HCT116 (cell line): ENCODE results near the gene CDK2. TPM values are rescaled to one million over a fixed set of nuclear protein-coding genes. Genes with fewer than 3 reads are reported as not detected.

Experiments used
- ATAC-seq: fragments of 200-7000 bp; cut with Tn5 transposase; 2 replicates; pipeline ENCODE4 v1.9.1; 2020; ENCODE audit warnings: mild to moderate bottlenecking, moderate library complexity
- BruUV-seq: library from RNA; stranded (reverse); fragments of 400-500 nt; replicated peaks from 2 replicates; lab custom pipeline; 2021; lab: Mats Ljungman, UMichigan
- CTCF ChIA-PET: fragments of 300-600 bp; sonication (Branson Sonifier 250); formaldehyde crosslinking; loops from one replicate; lab custom pipeline; 2021; ENCODE audit warnings: antibody characterized with exemption; lab: Charles Lee
- POLR2A ChIA-PET: fragments of 300-600, 350-600 bp; sonication (Branson Sonifier 250); formaldehyde crosslinking; loops from one replicate; lab custom pipeline; 2021; ENCODE audit warnings: antibody characterized with exemption; lab: Charles Lee
- RAD21 ChIA-PET, 2 experiments: fragments of 300-600 bp; sonication (Branson Sonifier 250); formaldehyde crosslinking; loops; one replicate each; lab custom pipeline; 2023; ENCODE audit warnings: low total read pairs in 2 of 2; ENCODE audit not compliant: uncharacterized antibody in 2 of 2, unreplicated experiment in 2 of 2, low non-redundant PET in 1 of 2; lab: Charles Lee
- DNase-seq: peaks from one replicate; pipeline ENCODE4 v3.0.0-alpha.2; 2010; ENCODE audit warnings: low read depth, low spot score
- H2AFZ ChIP-seq: fragments of 200-600 bp; shearing (Covaris generic), sonication (generic); 2 replicates; pipeline ENCODE4 v1.6.1; 2017; ENCODE audit warnings: low read depth, mixed run types, mixed read lengths, antibody characterized with exemption, low read length; ENCODE audit not compliant: poor library complexity, severe bottlenecking
- H3K27ac ChIP-seq: 2 replicates; pipeline ENCODE4 v1.5.1; 2012; ENCODE audit warnings: low read depth, low read length
- H3K27me3 ChIP-seq: fragments of 200-600 bp; sonication (generic); 2 replicates; pipeline ENCODE4 v1.6.1; 2016; ENCODE audit warnings: mixed run types, low read length, mixed read lengths; ENCODE audit not compliant: insufficient read depth
- H3K36me3 ChIP-seq, 2 experiments: fragments of 200-500 bp in 1 of 2; fragments of 200-600 bp in 1 of 2; sonication (Bioruptor generic) in 1 of 2; sonication (generic) in 1 of 2; 2 replicates each; pipeline versions ENCODE4 v1.5.1 to v1.6.1; 2014 to 2016; ENCODE audit warnings: low read length in 2 of 2, inconsistent platforms in 1 of 2, mixed read lengths in 1 of 2, mixed run types in 1 of 2; ENCODE audit not compliant: insufficient read depth in 2 of 2, control insufficient read depth in 1 of 2
- H3K4me1 ChIP-seq, 2 experiments: fragments of 200-600 bp in 1 of 2; sonication (generic) in 1 of 2; 2 replicates each; pipeline versions ENCODE4 v1.5.1 to v1.6.1; 2012 to 2017; ENCODE audit warnings: low read length in 2 of 2, inconsistent platforms in 1 of 2, mild to moderate bottlenecking in 1 of 2, mixed read lengths in 1 of 2, mixed run types in 1 of 2, moderate library complexity in 1 of 2; ENCODE audit not compliant: insufficient read depth in 2 of 2, control insufficient read depth in 1 of 2
- H3K4me2 ChIP-seq: fragments of 200-600 bp; sonication (generic); 2 replicates; pipeline ENCODE4 v1.6.1; 2017; ENCODE audit warnings: mixed run types, low read length, mixed read lengths
- H3K4me3 ChIP-seq, 2 experiments: fragments of 200-600 bp in 1 of 2; sonication (generic) in 1 of 2; replicated peaks in 1 of 2; 2 replicates each; pipeline ENCODE4 v1.5.1; 2011 to 2016; ENCODE audit warnings: low read length in 2 of 2, control low read depth in 1 of 2, low read depth in 1 of 2, mild to moderate bottlenecking in 1 of 2, mixed read lengths in 1 of 2, mixed run types in 1 of 2
- H3K79me2 ChIP-seq: fragments of 200-600 bp; sonication (generic); 2 replicates; pipeline ENCODE4 v1.6.1; 2017; ENCODE audit warnings: mild to moderate bottlenecking, mixed run types, low read length, moderate library complexity, mixed read lengths; ENCODE audit not compliant: insufficient read depth
- H3K9ac ChIP-seq: fragments of 200-600 bp; sonication (generic); 2 replicates; pipeline ENCODE4 v1.6.1; 2016; ENCODE audit warnings: low read length, mixed read lengths
- H3K9me2 ChIP-seq: fragments of 200-600 bp; sonication (generic), shearing (Covaris generic); 2 replicates; pipeline ENCODE4 v1.6.1; 2017; ENCODE audit warnings: mixed run types, mild to moderate bottlenecking, moderate library complexity; ENCODE audit not compliant: insufficient read depth
- H3K9me3 ChIP-seq, 2 experiments: fragments of 200-500 bp in 1 of 2; fragments of 200-600 bp in 1 of 2; sonication (Bioruptor generic) in 1 of 2; sonication (generic) in 1 of 2; 2 replicates each; pipeline ENCODE4 v1.6.1; 2014 to 2017; ENCODE audit warnings: low read length in 2 of 2, mixed read lengths in 2 of 2, inconsistent platforms in 1 of 2, low read depth in 1 of 2, mild to moderate bottlenecking in 1 of 2, mixed run types in 1 of 2, moderate library complexity in 1 of 2; ENCODE audit not compliant: control insufficient read depth in 1 of 2, insufficient read depth in 1 of 2
- H4K20me1 ChIP-seq: fragments of 200-600 bp; sonication (generic), shearing (Covaris generic); 2 replicates; pipeline ENCODE4 v1.6.1; 2017; ENCODE audit warnings: mixed run types, mild to moderate bottlenecking, moderate library complexity; ENCODE audit not compliant: insufficient read depth
- CBX3 ChIP-seq: IDR thresholded peaks from 2 replicates; pipeline ENCODE4 v1.6.1; 2012; ENCODE audit warnings: low read depth
- CEBPB ChIP-seq: IDR thresholded peaks from 2 replicates; pipeline ENCODE4 v1.6.1; 2012; ENCODE audit warnings: low read depth
- ELF1 ChIP-seq: IDR thresholded peaks from 2 replicates; pipeline ENCODE4 v1.6.1; 2012; ENCODE audit warnings: low read depth, borderline replicate concordance
- FOSL1 ChIP-seq: IDR thresholded peaks from 2 replicates; pipeline ENCODE4 v1.6.1; 2012; ENCODE audit warnings: low read depth
- JUND ChIP-seq: IDR thresholded peaks from 2 replicates; pipeline ENCODE4 v1.6.1; 2012
- POLR2A ChIP-seq: IDR thresholded peaks from 2 replicates; pipeline ENCODE4 v1.7.0; 2011; ENCODE audit warnings: borderline replicate concordance; ENCODE audit not compliant: insufficient read depth, insufficient read length; ENCODE audit errors: extremely low read depth
- RAD21 ChIP-seq: IDR thresholded peaks from 2 replicates; pipeline ENCODE4 v1.6.1; 2012; ENCODE audit warnings: low read depth, mild to moderate bottlenecking
- SIN3A ChIP-seq: IDR thresholded peaks from 2 replicates; pipeline ENCODE4 v1.6.1; 2012; ENCODE audit warnings: low read depth
- SP1 ChIP-seq: IDR thresholded peaks from 2 replicates; pipeline ENCODE4 v1.6.1; 2012; ENCODE audit warnings: low read depth
- SRF ChIP-seq: IDR thresholded peaks from 2 replicates; pipeline ENCODE4 v1.6.1; 2012; ENCODE audit warnings: low read depth
- TCF7L2 ChIP-seq: IDR thresholded peaks from 2 replicates; pipeline ENCODE4 v1.7.0; 2011; ENCODE audit warnings: borderline replicate concordance, inconsistent platforms; ENCODE audit not compliant: insufficient read depth, insufficient read length; ENCODE audit errors: extremely low read depth
- ZFX ChIP-seq: fragments of 450-650 bp; IDR thresholded peaks from 2 replicates; pipeline ENCODE4 v1.6.1; 2017
- ZNF274 ChIP-seq: fragments of 200-500 bp; sonication (Bioruptor generic); IDR thresholded peaks from 2 replicates; pipeline ENCODE4 v1.6.1; 2014; ENCODE audit warnings: mild to moderate bottlenecking, low read depth, low read length, inconsistent platforms
- intact Hi-C: fragments of 100-400 bp; cut with micrococcal nuclease; formaldehyde crosslinking; loops from 2 replicates; pipeline ENCODE4 v1.10.0; 2022
- total RNA-seq: library from RNA; stranded (reverse); gene quantifications from one replicate; pipeline ENCODE4 v1.2.1, GENCODE V29; 2021; ENCODE audit not compliant: unreplicated experiment
- TF ChIP-seq, protein P1 (sequence below): IDR thresholded peaks from 2 replicates; pipeline ENCODE4 v1.6.1; 2012
- TF ChIP-seq, protein P2 (sequence below): IDR thresholded peaks from 2 replicates; pipeline ENCODE4 v1.6.1; 2011; ENCODE audit warnings: mild to moderate bottlenecking, low read length, moderate library complexity; ENCODE audit not compliant: insufficient replicate concordance; ENCODE audit errors: extremely low read depth

Gene CDK2
- total RNA-seq, 1 experiment from 2014 or later: 90.9 TPM

DNA sequence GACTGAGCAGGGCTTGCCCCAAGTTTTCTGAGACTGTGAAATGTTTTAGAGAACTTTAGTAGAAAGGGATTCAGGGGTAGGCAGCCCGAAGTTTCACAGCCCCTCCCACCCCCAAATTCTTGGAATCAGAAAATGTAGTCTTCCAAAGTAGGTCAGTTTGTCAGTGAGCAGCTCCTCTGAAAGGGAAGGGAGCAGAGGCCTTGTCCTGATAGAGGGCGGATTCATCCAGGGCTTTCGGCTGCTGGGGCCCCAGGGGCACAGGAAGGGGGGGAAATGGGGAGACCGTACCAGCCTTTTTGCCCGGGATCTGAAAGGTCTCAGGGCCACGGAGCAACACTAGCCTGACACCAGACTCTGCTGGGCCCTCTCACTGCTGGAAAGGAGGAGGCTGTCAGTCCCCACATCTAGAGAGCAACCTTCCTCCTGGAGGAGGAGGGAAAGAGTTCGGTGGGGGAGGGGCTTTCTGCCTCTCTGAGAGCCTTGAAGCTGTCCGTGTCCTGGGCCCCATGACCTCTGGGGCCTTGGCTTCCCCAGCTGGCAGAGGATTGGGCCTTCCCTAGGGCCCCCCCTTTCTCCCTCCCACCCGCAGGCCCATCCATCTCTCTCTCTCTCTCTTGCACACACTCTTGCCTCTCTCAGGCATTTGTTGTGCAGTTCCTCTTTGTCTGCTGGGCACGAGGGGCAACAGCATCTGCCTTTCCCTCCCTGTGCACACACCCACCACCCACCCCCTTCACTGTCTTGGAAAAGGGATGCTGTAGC, 54.0 kb downstream of the CDK2 start, which contains the start of gene IKZF4:
IKZF4 (plus strand) TSS at position 621 of the 762 bp plus-strand sequence. CDS start 451 bp downstream, outside the sequence.
- ChIA-PET CTCF (no interaction called here), RAD21 (no interaction called here), POLR2A (no interaction called here)
- Histone ChIP-seq H3K9me3 (no peaks in the 10 kb centered on the region), H4K20me1 (no peaks in the 10 kb centered on the region), H3K4me2 (no peak within 1 kb of the TSS), H3K27ac (no peak within 1 kb of the TSS), H3K9ac (no peak within 1 kb of the TSS), H3K9me2 (no peaks in the 10 kb centered on the region), H3K27me3 (no peaks in the 10 kb centered on the region), H2AFZ (no peak within 1 kb of the TSS), H3K4me1 (peaks cover 1 to 3% of the 10 kb centered on the region in 2 experiments; a peak in 3 of 4 replicates), H3K79me2 (no peaks in the 10 kb centered on the region), H3K36me3 (no peaks in the 10 kb centered on the region), H3K4me3 (no peak within 1 kb of the TSS)
- BruUV-seq: no TSS peak
- ATAC-seq (no peak), DNase-seq (no peak)
- intact Hi-C loops: no loop called here
- TF ChIP-seq JUND (no peak), RAD21 (no peak), CBX3 (no peak), SP1 (no peak), ZFX (no peak), ELF1 (no peak), POLR2A (no peak), CEBPB (no peak), FOSL1 (no peak), SRF (no peak), SIN3A (no peak), TCF7L2 (no peak), ZNF274 (no peak)
- TF ChIP-seq, protein P1, sequence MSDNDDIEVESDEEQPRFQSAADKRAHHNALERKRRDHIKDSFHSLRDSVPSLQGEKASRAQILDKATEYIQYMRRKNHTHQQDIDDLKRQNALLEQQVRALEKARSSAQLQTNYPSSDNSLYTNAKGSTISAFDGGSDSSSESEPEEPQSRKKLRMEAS: no peak
- TF ChIP-seq, protein P2, sequence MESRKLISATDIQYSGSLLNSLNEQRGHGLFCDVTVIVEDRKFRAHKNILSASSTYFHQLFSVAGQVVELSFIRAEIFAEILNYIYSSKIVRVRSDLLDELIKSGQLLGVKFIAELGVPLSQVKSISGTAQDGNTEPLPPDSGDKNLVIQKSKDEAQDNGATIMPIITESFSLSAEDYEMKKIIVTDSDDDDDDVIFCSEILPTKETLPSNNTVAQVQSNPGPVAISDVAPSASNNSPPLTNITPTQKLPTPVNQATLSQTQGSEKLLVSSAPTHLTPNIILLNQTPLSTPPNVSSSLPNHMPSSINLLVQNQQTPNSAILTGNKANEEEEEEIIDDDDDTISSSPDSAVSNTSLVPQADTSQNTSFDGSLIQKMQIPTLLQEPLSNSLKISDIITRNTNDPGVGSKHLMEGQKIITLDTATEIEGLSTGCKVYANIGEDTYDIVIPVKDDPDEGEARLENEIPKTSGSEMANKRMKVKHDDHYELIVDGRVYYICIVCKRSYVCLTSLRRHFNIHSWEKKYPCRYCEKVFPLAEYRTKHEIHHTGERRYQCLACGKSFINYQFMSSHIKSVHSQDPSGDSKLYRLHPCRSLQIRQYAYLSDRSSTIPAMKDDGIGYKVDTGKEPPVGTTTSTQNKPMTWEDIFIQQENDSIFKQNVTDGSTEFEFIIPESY: no peak
